Measurements from ENCODE around the gene ADGRE3. TPM values are rescaled to one million over a fixed set of nuclear protein-coding genes. Genes with fewer than 3 reads are reported as not detected.

The ADGRE3 gene
- total and polyA plus RNA-seq, 2 of the 8 experiments (the other 6 are each of a cell fraction or from before 2014, with no cell fraction given): not detected

- no peak for TF ChIP-seq TAF7 (optimal IDR thresholded peaks at IDR 0.05; ENCODE audit: borderline replicate concordance, low read depth, low read length)
- no peak for TF ChIP-seq RXRA (IDR thresholded peaks at IDR 0.05; ENCODE audit: insufficient read depth, low read depth, low read length)
- TF ChIP-seq SP1 (IDR thresholded peaks at IDR 0.05; ENCODE audit: low read depth, low read length): no peak
- TF ChIP-seq CTCF (IDR thresholded peaks at IDR 0.05; ENCODE audit: control extremely low read depth in 1 of 3, insufficient read depth in 1 of 3, low read depth in 1 of 3, low read length in 3 of 3): no peak
- TF ChIP-seq RFX5 (IDR thresholded peaks at IDR 0.05; ENCODE audit: borderline replicate concordance, low read depth, low read length): no peak
These were observed 3.6 kb upstream of the ADGRE3 start (continued) for GRCh38 chr19:14678199-14678598.
